B cell (primary cell): ENCODE results near the gene SLC29A3. TPM values are rescaled to one million over a fixed set of nuclear protein-coding genes. Genes with fewer than 3 reads are reported as not detected.

ENCODE experiments used
- ATAC-seq: fragments of 200-7000 bp; cut with Tn5 transposase; one replicate; pipeline ENCODE4 v1.10.0; 2021; ENCODE audit warnings: low read depth, mild to moderate bottlenecking, moderate number of reproducible peaks, moderate library complexity
- CTCF ChIA-PET: fragments of 350-600 bp; sonication (Branson Sonifier 250); formaldehyde crosslinking; loops from one replicate; lab custom pipeline; 2021; ENCODE audit warnings: antibody characterized with exemption, inconsistent platforms; lab: Charles Lee
- POLR2A ChIA-PET: fragments of 350-600 bp; sonication (Branson Sonifier 250); formaldehyde crosslinking; loops from one replicate; lab custom pipeline; 2021; ENCODE audit warnings: antibody characterized with exemption; lab: Charles Lee
- DNase-seq: peaks from one replicate; pipeline ENCODE4 v3.0.0; 2013
- H2AFZ ChIP-seq: 2 replicates; pipeline ENCODE4 v1.6.1; 2012; ENCODE audit warnings: mild to moderate bottlenecking, low read depth, low read length; ENCODE audit not compliant: insufficient read depth, poor library complexity, severe bottlenecking
- H3K27ac ChIP-seq, 2 donors: 1 replicate in 1 of 2; 2 replicates in 1 of 2; pipeline ENCODE4 v1.5.1; 2012 to 2013; ENCODE audit warnings: low read length in 2 of 2, mild to moderate bottlenecking in 2 of 2, moderate library complexity in 1 of 2
- H3K27me3 ChIP-seq, 4 experiments: fragments of 200-600 bp in 1 of 4; sonication (generic) in 1 of 4; replicated peaks in 1 of 4; 1 replicate in 2 of 4; 2 replicates in 2 of 4; pipeline versions ENCODE4 v1.6.1 to v1.7.0; 2013 to 2016; ENCODE audit warnings: low read length in 3 of 4, mild to moderate bottlenecking in 2 of 4, mixed read lengths in 1 of 4, moderate library complexity in 1 of 4; ENCODE audit not compliant: insufficient read depth in 4 of 4, control insufficient read depth in 3 of 4; ENCODE audit errors: control extremely low read depth in 1 of 4
- H3K36me3 ChIP-seq, 2 experiments: replicated peaks in 1 of 2; 1 replicate in 1 of 2; 2 replicates in 1 of 2; pipeline versions ENCODE4 v1.6.1 to v1.7.1; 2013; ENCODE audit warnings: low read length in 1 of 2; ENCODE audit not compliant: insufficient read depth in 2 of 2, control insufficient read depth in 1 of 2; ENCODE audit errors: control extremely low read depth in 1 of 2, extremely low read depth in 1 of 2
- H3K4me1 ChIP-seq, 2 donors: fragments of 200-600 bp in 1 of 2; sonication (generic) in 1 of 2; 1 replicate in 1 of 2; 2 replicates in 1 of 2; pipeline versions ENCODE4 v1.5.1 to v1.6.1; 2013 to 2017; ENCODE audit warnings: low read length in 2 of 2; ENCODE audit not compliant: control insufficient read depth in 2 of 2, insufficient read depth in 2 of 2
- H3K4me2 ChIP-seq: replicated peaks from 2 replicates; pipeline ENCODE3; 2012; ENCODE audit warnings: mild to moderate bottlenecking, low read depth, low read length; ENCODE audit not compliant: poor library complexity, severe bottlenecking
- H3K4me3 ChIP-seq, 5 experiments: fragments of 200-600 bp in 1 of 5; sonication (generic) in 1 of 5; 1 replicate in 3 of 5; 2 replicates in 2 of 5; pipeline versions ENCODE4 v1.5.1 to v1.7.0; 2011 to 2016; ENCODE audit warnings: low read length in 4 of 5, mild to moderate bottlenecking in 4 of 5, low read depth in 2 of 5, control low read depth in 1 of 5, moderate library complexity in 1 of 5; ENCODE audit not compliant: insufficient read depth in 1 of 5; ENCODE audit errors: control extremely low read depth in 1 of 5, extremely low read depth in 1 of 5
- H3K79me2 ChIP-seq: fragments of 200-600 bp; sonication (generic); one replicate; pipeline ENCODE4 v1.6.0; 2016; ENCODE audit warnings: low read length; ENCODE audit not compliant: control insufficient read depth, insufficient read depth
- H3K9ac ChIP-seq: fragments of 200-600 bp; sonication (generic); 2 replicates; pipeline ENCODE4 v1.6.1; 2017; ENCODE audit warnings: mild to moderate bottlenecking, low read length, moderate library complexity
- H3K9me3 ChIP-seq, 3 donors: one replicate each; pipeline versions ENCODE4 v1.6.1 to v1.7.1; 2013; ENCODE audit warnings: low read length in 2 of 3; ENCODE audit not compliant: control insufficient read depth in 2 of 3, insufficient read depth in 1 of 3; ENCODE audit errors: control extremely low read depth in 1 of 3
- H4K20me1 ChIP-seq: 2 replicates; pipeline ENCODE4 v1.6.0; 2012; ENCODE audit warnings: mild to moderate bottlenecking, low read length; ENCODE audit not compliant: insufficient read depth, control insufficient read depth, poor library complexity, severe bottlenecking
- H3K27ac Mint-ChIP-seq: one replicate; pipeline ENCODE4 v1.8.0; 2021; ENCODE audit warnings: mixed read lengths
- H3K27me3 Mint-ChIP-seq: one replicate; pipeline ENCODE4 v1.8.0; 2021; ENCODE audit warnings: mixed read lengths
- H3K4me1 Mint-ChIP-seq: one replicate; pipeline ENCODE4 v1.8.0; 2021; ENCODE audit warnings: mixed read lengths
- H3K4me3 Mint-ChIP-seq: one replicate; pipeline ENCODE4 v1.8.0; 2021; ENCODE audit warnings: mixed read lengths
- H3K9me3 Mint-ChIP-seq: one replicate; pipeline ENCODE4 v1.8.0; 2022; ENCODE audit warnings: mixed read lengths; ENCODE audit not compliant: insufficient read depth
- EZH2 ChIP-seq: IDR thresholded peaks from 2 replicates; pipeline ENCODE4 v1.6.1; 2012; ENCODE audit warnings: borderline replicate concordance, low read depth, mild to moderate bottlenecking, moderate library complexity, low read length; ENCODE audit not compliant: insufficient read depth, poor library complexity, severe bottlenecking
- WGBS: methylation state at CpG from one replicate; pipeline ENCODE4 v1.1.5; 2013; ENCODE audit warnings: missing lambda C conversion rate; ENCODE audit not compliant: insufficient coverage; 5-methylcytosine and 5-hydroxymethylcytosine counted together
- intact Hi-C: fragments of 100-400 bp; cut with micrococcal nuclease; formaldehyde crosslinking; loops from one replicate; pipeline ENCODE4 v1.10.0; 2022
- polyA plus RNA-seq: library from polyadenylated mRNA; depleted of rRNA; stranded (reverse); fragments of >200 nt; gene quantifications from 2 replicates; pipeline ENCODE4 v1.2.3, GENCODE V29; 2012
- total RNA-seq, 2 donors: library from RNA; stranded (reverse); fragments of 120-200 nt in 1 of 2; gene quantifications; 1 replicate in 1 of 2; 2 replicates in 1 of 2; pipeline versions ENCODE4 v1.2.3 to v1.2.4, GENCODE V29; 2013 to 2022
- TF ChIP-seq, protein P1 (sequence below): fragments of 200-600 bp; IDR thresholded peaks from one replicate; pipeline ENCODE4 v1.8.0; 2022; ENCODE audit warnings: antibody characterized with exemption, mild to moderate bottlenecking

The SLC29A3 gene
- total and polyA plus RNA-seq, 2 donors (not counting 1 experiment from before 2014, with no cell fraction given) = 4.5 to 8.2 TPM

DNA sequence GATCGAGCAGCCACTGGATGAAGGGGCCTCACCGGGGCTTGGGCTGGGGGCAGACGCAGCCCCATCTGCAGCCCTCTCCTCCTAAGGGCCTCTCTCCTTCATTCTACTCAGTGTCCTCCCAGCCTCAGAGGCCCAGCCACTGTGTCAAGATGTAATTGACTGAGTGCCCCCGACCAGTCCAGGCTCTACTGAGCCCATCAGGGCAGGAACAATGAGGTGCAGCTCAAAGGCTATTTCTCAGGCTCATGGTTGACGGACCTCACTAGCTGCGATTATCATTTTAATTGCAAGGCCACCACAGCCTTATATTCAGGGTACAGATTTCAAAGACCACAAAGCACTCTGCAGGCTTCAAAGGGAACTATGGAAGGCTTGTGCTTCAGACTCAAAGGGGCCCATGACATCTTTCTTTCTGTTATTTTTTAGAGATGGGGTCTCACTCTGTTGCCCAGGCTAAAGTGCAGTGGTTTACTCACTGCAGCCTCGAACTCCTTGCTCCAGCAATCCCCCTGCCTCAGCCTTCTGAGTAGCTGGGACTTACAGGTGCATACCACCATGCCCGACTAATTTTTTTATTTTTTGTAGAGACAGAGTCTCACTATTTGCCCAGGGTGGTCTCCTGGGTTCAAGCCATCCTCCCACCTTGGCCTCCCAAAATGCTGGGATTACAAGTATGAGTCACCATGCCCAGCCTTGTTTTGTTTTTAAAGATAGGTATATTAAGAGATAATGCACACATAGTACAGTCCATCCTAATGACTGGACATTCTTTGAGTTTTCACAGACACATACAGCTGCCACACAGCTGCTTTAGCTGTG lies 23.7 kb downstream of the SLC29A3 start:
- Histone ChIP-seq H3K36me3 (peaks cover 0 to 7% of the 10 kb centered on the region in 2 experiments), H3K27ac (no peak overlapping the region), H3K4me2 (no peak overlapping the region), H3K27me3 (no peaks in the 10 kb centered on the region), H3K79me2 (no peaks in the 10 kb centered on the region), H3K9me3 (no peaks in the 10 kb centered on the region), H4K20me1 (no peaks in the 10 kb centered on the region), H2AFZ (no peak overlapping the region), H3K9ac (no peak overlapping the region), H3K4me3 (no peak overlapping the region), H3K4me1 (no peaks in the 10 kb centered on the region)
- intact Hi-C loops = no loop called here
- ChIA-PET CTCF (interaction anchor here (0.6 to 2.8 kb wide), 2 partner anchors 8 to 42 kb away, joined by 4 to 7 read pairs; no protein-coding TSS in a partner anchor), POLR2A (no interaction called here)
- Mint-ChIP-seq H3K9me3 (no peaks in the 10 kb centered on the region), H3K27ac (no peak overlapping the region), H3K4me1 (no peaks in the 10 kb centered on the region), H3K27me3 (no peaks in the 10 kb centered on the region), H3K4me3 (no peak overlapping the region)
- ATAC-seq (no peak), DNase-seq (no peak)
- no peak for TF ChIP-seq EZH2
- TF ChIP-seq, protein P1, sequence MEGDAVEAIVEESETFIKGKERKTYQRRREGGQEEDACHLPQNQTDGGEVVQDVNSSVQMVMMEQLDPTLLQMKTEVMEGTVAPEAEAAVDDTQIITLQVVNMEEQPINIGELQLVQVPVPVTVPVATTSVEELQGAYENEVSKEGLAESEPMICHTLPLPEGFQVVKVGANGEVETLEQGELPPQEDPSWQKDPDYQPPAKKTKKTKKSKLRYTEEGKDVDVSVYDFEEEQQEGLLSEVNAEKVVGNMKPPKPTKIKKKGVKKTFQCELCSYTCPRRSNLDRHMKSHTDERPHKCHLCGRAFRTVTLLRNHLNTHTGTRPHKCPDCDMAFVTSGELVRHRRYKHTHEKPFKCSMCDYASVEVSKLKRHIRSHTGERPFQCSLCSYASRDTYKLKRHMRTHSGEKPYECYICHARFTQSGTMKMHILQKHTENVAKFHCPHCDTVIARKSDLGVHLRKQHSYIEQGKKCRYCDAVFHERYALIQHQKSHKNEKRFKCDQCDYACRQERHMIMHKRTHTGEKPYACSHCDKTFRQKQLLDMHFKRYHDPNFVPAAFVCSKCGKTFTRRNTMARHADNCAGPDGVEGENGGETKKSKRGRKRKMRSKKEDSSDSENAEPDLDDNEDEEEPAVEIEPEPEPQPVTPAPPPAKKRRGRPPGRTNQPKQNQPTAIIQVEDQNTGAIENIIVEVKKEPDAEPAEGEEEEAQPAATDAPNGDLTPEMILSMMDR = no peak
- 90% methylated on average over 7 of the region's 8 CpGs for WGBS

DNA sequence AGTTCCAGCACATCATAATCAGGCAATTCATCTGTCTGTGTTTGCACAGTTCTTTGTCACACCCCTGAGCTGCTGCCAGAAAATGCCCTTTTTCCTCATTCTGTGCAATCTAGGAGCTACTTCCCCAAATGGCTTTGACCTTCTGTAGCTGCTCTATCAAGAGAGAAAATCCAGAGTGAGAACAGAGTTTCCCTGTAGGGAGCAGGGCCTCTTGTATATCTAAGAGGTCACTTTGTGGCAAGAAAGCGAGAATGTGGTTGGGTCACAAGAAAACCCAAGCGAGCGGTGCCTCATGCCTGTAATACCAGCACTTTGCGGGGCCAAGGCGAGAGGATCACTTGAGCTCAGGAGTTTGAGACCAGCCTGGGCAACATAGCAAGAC lies 24.3 kb downstream of the SLC29A3 start:
- Mint-ChIP-seq H3K4me1 (no peaks in the 10 kb centered on the region), H3K4me3 (no peak overlapping the region), H3K9me3 (no peaks in the 10 kb centered on the region), H3K27ac (no peak overlapping the region), H3K27me3 (no peaks in the 10 kb centered on the region)
- Histone ChIP-seq H3K4me3 (no peak overlapping the region), H2AFZ (no peak overlapping the region), H3K4me2 (no peak overlapping the region), H3K4me1 (no peaks in the 10 kb centered on the region), H3K27ac (no peak overlapping the region), H3K27me3 (no peaks in the 10 kb centered on the region), H3K9me3 (no peaks in the 10 kb centered on the region), H3K9ac (no peak overlapping the region), H4K20me1 (no peaks in the 10 kb centered on the region), H3K79me2 (no peaks in the 10 kb centered on the region), H3K36me3 (peaks cover 0 to 7% of the 10 kb centered on the region in 2 experiments)
- POLR2A ChIA-PET = no interaction called here
- no peak for DNase-seq
- no peak for TF ChIP-seq EZH2
- TF ChIP-seq, protein P1 = no peak
- WGBS = 100% methylated on average over 5 of the region's 5 CpGs
- CTCF ChIA-PET = interaction anchor here (0.6 to 2.8 kb wide), 3 partner anchors 9 to 41 kb away, joined by 4 to 7 read pairs (median 5); no protein-coding TSS in a partner anchor
- no peak for ATAC-seq
- intact Hi-C loops = no loop called here
